HG03045 (cell line): Measurements from ENCODE around the gene IQGAP3.
A peak's percentile ranks its signal among the peaks of the same experiment; 100 is the strongest.

Experiments
- ATAC-seq: cut with Tn5 transposase; IDR thresholded peaks from one replicate; pipeline ENCODE4 v1.9.1; 2021; ENCODE audit warnings: mild to moderate bottlenecking, moderate library complexity; ENCODE audit not compliant: unreplicated experiment

Gene IQGAP3

GRCh38 chr1:156486421-156487344 is 85.7 kb downstream of the IQGAP3 start:
- no peak for ATAC-seq

GRCh38 chr1:156485984-156486383 is 86.4 kb downstream of the IQGAP3 start:
- no peak for ATAC-seq

- ATAC-seq: no peak
Measured at GRCh38 chr1:156484480-156485058, 87.8 kb downstream of the IQGAP3 start.

- ATAC-seq: no peak
Measured at GRCh38 chr1:156483397-156483796, 89.0 kb downstream of the IQGAP3 start.

GRCh38 chr1:156482276-156482675 is 90.1 kb downstream of the IQGAP3 start:
- no peak for ATAC-seq

- no peak for ATAC-seq
Measured at GRCh38 chr1:156481527-156481926, 90.8 kb downstream of the IQGAP3 start.

- peak; percentile 41 for ATAC-seq
Measured at GRCh38 chr1:156480411-156481192, 91.8 kb downstream of the IQGAP3 start.

GRCh38 chr1:156480016-156480370 is 92.4 kb downstream of the IQGAP3 start:
- ATAC-seq: no peak

- no peak for ATAC-seq
Measured at GRCh38 chr1:156479093-156480015, 93.0 kb downstream of the IQGAP3 start.

GRCh38 chr1:156478250-156478627 is 94.1 kb downstream of the IQGAP3 start:
- no peak for ATAC-seq

- ATAC-seq: no peak
Measured at GRCh38 chr1:156477526-156478249, 94.7 kb downstream of the IQGAP3 start.

GRCh38 chr1:156476501-156477298 is 95.7 kb downstream of the IQGAP3 start:
- no peak for ATAC-seq

- ATAC-seq: no peak
Measured at GRCh38 chr1:156475568-156476500, 96.5 kb downstream of the IQGAP3 start.
